Keratinocyte (primary cell): ENCODE measurements around the gene HPD. TPM values are rescaled to one million over a fixed set of nuclear protein-coding genes. Genes with fewer than 3 reads are reported as not detected.

ENCODE experiments used
- DNase-seq: peaks from one replicate; pipeline ENCODE4 v3.0.0-alpha.2; 2011; ENCODE audit warnings: low read depth, missing footprints, low spot score
- FAIRE-seq: peaks from 2 replicates; lab custom pipeline; 2011; peaks lifted over from hg19 to GRCh38; lab: Jason Lieb, UNC
- H2AFZ ChIP-seq: 2 replicates; pipeline ENCODE4 v1.6.0; 2012; ENCODE audit warnings: low read length, control low read depth, inconsistent platforms; ENCODE audit not compliant: control insufficient read depth
- H3K27ac ChIP-seq: 2 replicates; pipeline ENCODE4 v1.5.1; 2011; ENCODE audit warnings: low read length; ENCODE audit not compliant: control insufficient read depth, insufficient read depth
- H3K27me3 ChIP-seq: 3 replicates; pipeline ENCODE4 v1.6.0; 2011; ENCODE audit warnings: low read length; ENCODE audit not compliant: control insufficient read depth, insufficient read depth; ENCODE audit errors: extremely low read depth
- H3K36me3 ChIP-seq, 2 experiments: 2 replicates in 1 of 2; 3 replicates in 1 of 2; pipeline ENCODE4 v1.5.1; 2011; ENCODE audit warnings: low read length in 2 of 2, mild to moderate bottlenecking in 1 of 2; ENCODE audit not compliant: control insufficient read depth in 2 of 2, insufficient read depth in 2 of 2; ENCODE audit errors: extremely low read depth in 1 of 2
- H3K4me1 ChIP-seq: 3 replicates; pipeline ENCODE4 v1.5.1; 2011; ENCODE audit warnings: low read length; ENCODE audit not compliant: control insufficient read depth, insufficient read depth; ENCODE audit errors: extremely low read depth
- H3K4me2 ChIP-seq: 3 replicates; pipeline ENCODE4 v1.6.0; 2011; ENCODE audit warnings: low read depth, low read length; ENCODE audit not compliant: control insufficient read depth, insufficient read depth; ENCODE audit errors: extremely low read depth
- H3K4me3 ChIP-seq, 3 experiments: fragments of 200-600 bp in 1 of 3; sonication (generic) in 1 of 3; 2 replicates in 2 of 3; 3 replicates in 1 of 3; pipeline ENCODE4 v1.5.1; 2011 to 2016; ENCODE audit warnings: low read length in 3 of 3, mild to moderate bottlenecking in 3 of 3, control low read depth in 2 of 3, inconsistent platforms in 1 of 3, low read depth in 1 of 3, mixed read lengths in 1 of 3, mixed run types in 1 of 3, moderate library complexity in 1 of 3; ENCODE audit not compliant: control insufficient read depth in 2 of 3, insufficient read depth in 2 of 3; ENCODE audit errors: extremely low read depth in 1 of 3
- H3K79me2 ChIP-seq: 2 replicates; pipeline ENCODE4 v1.6.0; 2012; ENCODE audit warnings: low read length; ENCODE audit not compliant: control insufficient read depth, insufficient read depth
- H3K9ac ChIP-seq: 3 replicates; pipeline ENCODE4 v1.6.0; 2011; ENCODE audit warnings: low read length; ENCODE audit not compliant: control insufficient read depth, insufficient read depth; ENCODE audit errors: extremely low read depth
- H3K9me1 ChIP-seq: 3 replicates; pipeline ENCODE4 v1.6.0; 2011; ENCODE audit warnings: low read length; ENCODE audit not compliant: control insufficient read depth, insufficient read depth; ENCODE audit errors: extremely low read depth
- H3K9me3 ChIP-seq: 2 replicates; pipeline ENCODE4 v1.5.1; 2012; ENCODE audit warnings: low read depth, low read length; ENCODE audit not compliant: control insufficient read depth
- H4K20me1 ChIP-seq: 3 replicates; pipeline ENCODE4 v1.6.0; 2011; ENCODE audit warnings: low read length; ENCODE audit not compliant: control insufficient read depth, insufficient read depth; ENCODE audit errors: extremely low read depth
- CTCF ChIP-seq, 3 experiments: IDR thresholded peaks in 1 of 3; conservative IDR thresholded peaks in 1 of 3; optimal IDR thresholded peaks in 1 of 3; 2 replicates in 2 of 3; 3 replicates in 1 of 3; pipeline versions ENCODE3 to v1.5.1; 2011; ENCODE audit warnings: low read length in 3 of 3, mild to moderate bottlenecking in 3 of 3, moderate library complexity in 2 of 3, control low read depth in 1 of 3, inconsistent platforms in 1 of 3; ENCODE audit not compliant: insufficient read depth in 2 of 3; ENCODE audit errors: extremely low read depth in 1 of 3
- EZH2 ChIP-seq: IDR thresholded peaks from one replicate; pipeline ENCODE4 v1.6.1; 2012; ENCODE audit warnings: inconsistent platforms, mild to moderate bottlenecking, low read length, moderate library complexity
- dilution Hi-C: fragments of 300-500 bp; cut with MboI; formaldehyde crosslinking; loops from one replicate; pipeline ENCODE4 v1.7.0; 2020; ENCODE audit warnings: low sequenced_read_pairs; ENCODE audit not compliant: extremely low pct_ligation_motif_present
- polyA plus RNA-seq, 5 experiments: library from polyadenylated mRNA; depleted of rRNA in 3 of 5; stranded (reverse) in 3 of 5; stranded (forward) in 1 of 5; unstranded in 1 of 5; fragments of >200 nt; gene quantifications; 1 replicate in 1 of 5; 2 replicates in 3 of 5; 3 replicates in 1 of 5; pipeline versions ENCODE4 v1.2.1 to v1.2.3, GENCODE V29; 2011 to 2012; ENCODE audit warnings: missing spikeins in 2 of 5, low read depth in 1 of 5, low replicate concordance in 1 of 5

HPD gene
- polyA plus RNA-seq, 1 donor (not counting 4 experiments of a cell fraction or from before 2014, with no cell fraction given), result not detected

- H3K9me1 ChIP-seq, result no peaks in the 10 kb centered on the region
- no peaks in the 10 kb centered on the region for H3K4me1 ChIP-seq
- no peak overlapping the region for H3K9ac ChIP-seq
- FAIRE-seq, result no peak
- H3K36me3 ChIP-seq, result peaks cover 33 to 45% of the 10 kb centered on the region in 2 experiments
- peaks cover 2% of the 10 kb centered on the region for H4K20me1 ChIP-seq
- H2AFZ ChIP-seq, result no peak overlapping the region
- dilution Hi-C loops, result no loop called here
- H3K9me3 ChIP-seq, result no peaks in the 10 kb centered on the region
- no peak overlapping the region for H3K4me2 ChIP-seq
- no peak for DNase-seq
- H3K27ac ChIP-seq, result no peak overlapping the region
- H3K27me3 ChIP-seq, result no peaks in the 10 kb centered on the region
- TF ChIP-seq CTCF (optimal IDR thresholded peaks at IDR 0.05 in 1 of 3, IDR thresholded peaks at IDR 0.05 in 1 of 3, conservative IDR thresholded peaks at IDR 0.05 in 1 of 3; ENCODE audit: extremely low read depth in 1 of 3, insufficient read depth in 2 of 3, low read length in 3 of 3), result no peak
- TF ChIP-seq EZH2, result no peak
- H3K4me3 ChIP-seq, result no peak overlapping the region
- peaks cover 3% of the 10 kb centered on the region for H3K79me2 ChIP-seq
These were observed 34.9 kb downstream of the HPD start for GRCh38 chr12:121823727-121824115.

- H3K9ac ChIP-seq, result no peak overlapping the region
- dilution Hi-C loops, result no loop called here
These were observed 35.4 kb downstream of the HPD start for GRCh38 chr12:121823101-121823726.

More at GRCh38 chr12:121823101-121823726, 35.4 kb downstream of the HPD start:
- Histone ChIP-seq H3K9me3 (no peaks in the 10 kb centered on the region), H4K20me1 (no peaks in the 10 kb centered on the region), H3K9me1 (no peaks in the 10 kb centered on the region), H3K36me3 (peaks cover 30 to 44% of the 10 kb centered on the region in 2 experiments), H3K4me1 (no peaks in the 10 kb centered on the region), H3K4me2 (no peak overlapping the region), H3K27ac (no peak overlapping the region), H3K27me3 (no peaks in the 10 kb centered on the region), H3K79me2 (peaks cover 3% of the 10 kb centered on the region), H3K4me3 (no peak overlapping the region), H2AFZ (no peak overlapping the region)
- FAIRE-seq (no peak), DNase-seq (no peak)
- TF ChIP-seq CTCF (optimal IDR thresholded peaks at IDR 0.05 in 1 of 3, IDR thresholded peaks at IDR 0.05 in 1 of 3, conservative IDR thresholded peaks at IDR 0.05 in 1 of 3; ENCODE audit: extremely low read depth in 1 of 3, insufficient read depth in 2 of 3, low read length in 3 of 3) (peak in 1 of 3 experiments; percentile 21), EZH2 (no peak)
